Measurements from ENCODE around the gene KIAA1671.

Gene KIAA1671

DNA sequence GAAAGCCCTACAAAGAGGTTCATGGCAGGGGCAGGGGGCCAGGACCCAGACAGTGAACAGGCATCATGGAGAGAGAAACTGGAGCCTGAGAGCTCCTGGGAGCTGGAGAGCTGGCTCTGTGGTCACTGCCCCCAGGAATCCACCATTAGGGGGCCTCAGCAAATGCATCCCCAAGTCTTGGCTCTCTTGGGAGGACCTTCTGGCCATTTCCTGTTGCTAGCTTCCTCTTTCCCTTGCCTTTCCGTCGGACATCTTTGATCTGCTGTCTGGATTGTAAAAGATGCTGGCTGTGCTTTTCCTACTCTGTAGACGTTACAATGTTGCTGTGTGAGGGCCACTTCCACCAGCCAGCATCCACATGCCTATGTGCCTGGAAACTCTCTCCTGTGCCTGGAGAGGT, 259.8 kb downstream of the KIAA1671 start:
- in situ Hi-C loops (cut with MboI; ENCODE audit: low sequenced_read_pairs, unreplicated experiment) = no loop called here

DNA sequence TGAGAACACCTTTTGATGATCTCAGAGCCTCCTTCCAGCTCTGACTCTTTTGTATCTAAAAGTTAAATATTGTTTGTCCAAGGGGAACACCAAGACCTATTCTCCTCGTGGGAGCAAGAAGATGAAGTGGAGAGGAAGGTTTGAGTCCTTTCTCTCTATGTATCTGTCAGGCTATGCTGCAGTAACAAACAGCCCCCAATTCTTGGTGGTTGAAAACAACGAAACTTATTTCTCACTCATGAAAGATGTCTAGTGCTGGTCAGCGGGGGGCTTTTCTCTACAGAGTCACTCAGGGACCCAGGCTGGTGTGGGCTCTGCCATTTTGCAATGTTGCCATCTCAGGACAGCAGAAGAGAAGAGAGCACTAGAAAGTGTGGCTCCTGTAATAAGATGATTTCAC, 260.7 kb downstream of the KIAA1671 start:
- in situ Hi-C loops (cut with MboI; ENCODE audit: low sequenced_read_pairs, unreplicated experiment) = no loop called here
- no peak for TF ChIP-seq CTCF (IDR thresholded peaks at IDR 0.05; ENCODE audit: borderline replicate concordance, control extremely low read depth, extremely low read depth, insufficient read depth, missing control alignments)
- no peak for DNase-seq (ENCODE audit: low spot score)

More for the DNA sequence above, 259.8 kb downstream of the KIAA1671 start:
- DNase-seq (ENCODE audit: low spot score) = no peak
- TF ChIP-seq CTCF (IDR thresholded peaks at IDR 0.05; ENCODE audit: borderline replicate concordance, control extremely low read depth, extremely low read depth, insufficient read depth, missing control alignments) = no peak

- in situ Hi-C loops (cut with MboI; ENCODE audit: low sequenced_read_pairs, unreplicated experiment) = no loop called here
- TF ChIP-seq CTCF (IDR thresholded peaks at IDR 0.05; ENCODE audit: borderline replicate concordance, control extremely low read depth, extremely low read depth, insufficient read depth, missing control alignments) = no peak
- no peak for DNase-seq (ENCODE audit: low spot score)
Measured at GRCh38 chr22:25216230-25216629, 263.7 kb downstream of the KIAA1671 start.

DNA sequence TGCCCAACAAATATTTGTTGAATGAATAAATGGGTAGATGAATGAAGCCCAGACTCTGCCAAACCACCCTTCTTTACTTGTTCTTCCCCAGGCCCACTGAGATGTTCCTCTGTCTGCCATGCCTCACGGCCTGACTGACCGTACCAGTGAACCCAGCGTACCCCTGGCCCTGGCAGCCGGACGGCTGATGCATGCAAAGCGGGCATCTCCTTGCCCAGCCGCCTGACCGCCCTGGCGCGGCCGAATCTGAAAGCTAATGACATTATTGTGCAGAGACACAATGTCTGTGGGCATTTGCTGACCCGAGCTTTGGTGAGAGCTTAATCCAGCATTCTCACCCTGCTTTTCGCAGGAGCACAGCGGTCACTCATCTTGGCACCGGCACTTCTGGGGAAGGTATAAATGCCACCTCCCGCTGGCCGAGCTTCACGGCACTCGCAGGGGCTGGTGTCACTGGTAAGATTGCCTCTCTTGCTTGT, 266.7 kb downstream of the KIAA1671 start, which contains the start of gene CRYBB2:
Gene CRYBB2, plus strand, starts transcription at position 429 of the 479 bp plus-strand sequence. CDS start 1,791 bp downstream, outside the sequence.
- in situ Hi-C loops (cut with MboI; ENCODE audit: low sequenced_read_pairs, unreplicated experiment) = no loop called here
- TF ChIP-seq CTCF (IDR thresholded peaks at IDR 0.05; ENCODE audit: borderline replicate concordance, control extremely low read depth, extremely low read depth, insufficient read depth, missing control alignments) = no peak
- no peak for DNase-seq (ENCODE audit: low spot score)

GRCh38 chr22:25219948-25220442, 267.5 kb downstream of the KIAA1671 start:
- in situ Hi-C loops (cut with MboI; ENCODE audit: low sequenced_read_pairs, unreplicated experiment) = no loop called here
- TF ChIP-seq CTCF (IDR thresholded peaks at IDR 0.05; ENCODE audit: borderline replicate concordance, control extremely low read depth, extremely low read depth, insufficient read depth, missing control alignments) = no peak
- no peak for DNase-seq (ENCODE audit: low spot score)

DNA sequence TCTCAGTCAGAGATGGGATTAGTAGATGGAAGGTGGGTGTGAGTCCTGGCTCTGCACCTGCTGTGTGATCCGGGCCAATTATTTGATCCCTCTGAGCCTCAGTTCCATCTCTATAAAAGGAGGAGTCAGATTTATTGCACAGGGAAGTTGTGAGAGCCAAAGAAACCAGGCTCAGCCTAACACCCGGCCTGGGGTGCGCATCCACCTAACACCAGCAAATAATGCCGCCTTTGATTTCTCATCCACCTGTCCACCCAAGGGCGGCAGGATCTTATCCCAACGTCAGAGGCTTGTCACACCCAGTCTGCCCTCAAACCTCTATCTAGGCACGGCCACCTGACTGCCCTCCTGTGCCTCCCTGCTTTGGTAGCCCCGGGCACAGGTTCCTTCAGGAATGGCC, 269.3 kb downstream of the KIAA1671 start:
- in situ Hi-C loops (cut with MboI; ENCODE audit: low sequenced_read_pairs, unreplicated experiment) = no loop called here
- TF ChIP-seq CTCF (IDR thresholded peaks at IDR 0.05; ENCODE audit: borderline replicate concordance, control extremely low read depth, extremely low read depth, insufficient read depth, missing control alignments) = no peak

More for the DNA sequence above, 269.3 kb downstream of the KIAA1671 start:
- DNase-seq (ENCODE audit: low spot score) = no peak

All from GM13976 (cell line).